HepG2 (cell line): ENCODE data around the gene SORD. TPM values are rescaled to one million over a fixed set of nuclear protein-coding genes. Genes with fewer than 3 reads are reported as not detected.

Source experiments
- AHDC1 ChIP-seq: sonication (generic); formaldehyde crosslinking; IDR thresholded peaks from 2 replicates; pipeline ENCODE4 v1.5.1; 2020; ENCODE audit warnings: mild to moderate bottlenecking, missing genetic modification reagents, borderline replicate concordance
- BHLHE40 ChIP-seq: IDR thresholded peaks from 2 replicates; pipeline ENCODE4 v1.6.1; 2011; ENCODE audit warnings: low read length, improper control_type of control experiment
- BRCA1 ChIP-seq: sonication (generic); formaldehyde crosslinking; IDR thresholded peaks from 2 replicates; pipeline ENCODE4 v1.4.0; 2020; ENCODE audit warnings: missing genetic modification reagents
- CCAR2 ChIP-seq: fragments of 200-400 bp; formaldehyde crosslinking; optimal IDR thresholded peaks from 2 replicates; pipeline ENCODE3; 2018; ENCODE audit warnings: low read depth, mild to moderate bottlenecking, low read length, moderate library complexity
- ELF1 ChIP-seq: sonication (generic); formaldehyde crosslinking; IDR thresholded peaks from 2 replicates; pipeline ENCODE4 v1.4.0; 2020; ENCODE audit warnings: missing genetic modification reagents
- HCFC1 ChIP-seq: fragments of 150-350 bp; IDR thresholded peaks from 2 replicates; pipeline ENCODE4 v1.6.1; 2014; ENCODE audit warnings: low read depth, low read length
- HMG20A ChIP-seq: IDR thresholded peaks from 2 replicates; pipeline ENCODE4 v1.6.1; 2016; ENCODE audit warnings: borderline replicate concordance
- KAT2B ChIP-seq: fragments of 150-350 bp; IDR thresholded peaks from 2 replicates; pipeline ENCODE4 v1.6.1; 2014; ENCODE audit warnings: low read depth, low read length, borderline replicate concordance
- NCOA5 ChIP-seq: sonication (generic); formaldehyde crosslinking; IDR thresholded peaks from 2 replicates; pipeline ENCODE4 v1.4.0; 2020; ENCODE audit warnings: missing genetic modification reagents
- NFATC3 ChIP-seq: sonication (generic); formaldehyde crosslinking; IDR thresholded peaks from 2 replicates; pipeline ENCODE4 v1.5.1; 2020; ENCODE audit warnings: mild to moderate bottlenecking, missing genetic modification reagents
- NFYB ChIP-seq: sonication (generic); formaldehyde crosslinking; IDR thresholded peaks from 2 replicates; pipeline ENCODE4 v1.4.0; 2020; ENCODE audit warnings: missing genetic modification reagents
- POLR2AphosphoS2 ChIP-seq: IDR thresholded peaks from 2 replicates; pipeline ENCODE4 v1.6.1; 2011; ENCODE audit warnings: low read depth, low read length, improper control_type of control experiment
- PRPF4 ChIP-seq: fragments of 200-400 bp; formaldehyde crosslinking; IDR thresholded peaks from 2 replicates; pipeline ENCODE4 v1.6.1; 2016; ENCODE audit warnings: low read length, low read depth; ENCODE audit not compliant: poor library complexity, severe bottlenecking
- RBAK ChIP-seq: sonication (generic); formaldehyde crosslinking; IDR thresholded peaks from 2 replicates; pipeline ENCODE4 v1.5.1; 2020; ENCODE audit warnings: mild to moderate bottlenecking, missing genetic modification reagents
- TCF12 ChIP-seq, 2 experiments: fragments of 450-650 bp in 1 of 2; sonication (generic) in 1 of 2; formaldehyde crosslinking in 1 of 2; IDR thresholded peaks; 2 replicates each; pipeline versions ENCODE4 v1.6.1 to v1.8.0; 2017 to 2022; ENCODE audit warnings: antibody characterized with exemption in 1 of 2, mild to moderate bottlenecking in 1 of 2, missing genetic modification reagents in 1 of 2, moderate library complexity in 1 of 2
- ZNF251 ChIP-seq: sonication (generic); formaldehyde crosslinking; IDR thresholded peaks from 2 replicates; pipeline ENCODE4 v1.9.0; 2021; ENCODE audit warnings: mild to moderate bottlenecking, missing genetic modification reagents
- ZNF501 ChIP-seq: sonication (generic); formaldehyde crosslinking; IDR thresholded peaks from 2 replicates; pipeline ENCODE4 v1.5.1; 2020; ENCODE audit warnings: mild to moderate bottlenecking, moderate library complexity, missing genetic modification reagents
- ZNF558 ChIP-seq: sonication (generic); formaldehyde crosslinking; IDR thresholded peaks from 2 replicates; pipeline ENCODE4 v1.9.0; 2022; ENCODE audit warnings: mild to moderate bottlenecking, missing genetic modification reagents, borderline replicate concordance
- ZNF639 ChIP-seq: conservative IDR thresholded peaks from 2 replicates; pipeline ENCODE4 v1.6.1; 2018; ENCODE audit warnings: missing genetic modification reagents
- ZXDC ChIP-seq: sonication (generic); formaldehyde crosslinking; IDR thresholded peaks from 2 replicates; pipeline ENCODE4 v1.5.0; 2020; ENCODE audit warnings: mild to moderate bottlenecking, missing genetic modification reagents
- polyA plus RNA-seq, 8 experiments: library from polyadenylated mRNA; depleted of rRNA in 3 of 8; stranded (reverse) in 7 of 8; unstranded in 1 of 8; fragments of >200 nt; fragmentation: Illumina TruSeq in 4 of 8; extraction: Trizol in 4 of 8; gene quantifications; 2 replicates each; pipeline versions ENCODE4 v1.2.1 to v1.2.3, GENCODE V29; 2011 to 2016; ENCODE audit warnings: low read depth in 4 of 8, missing spikeins in 1 of 8, mixed read lengths in 1 of 8; ENCODE audit not compliant: insufficient read depth in 1 of 8
- total RNA-seq, 5 experiments: library from RNA; depleted of rRNA; stranded (reverse); fragments of >200 nt; fragmentation: Illumina TruSeq; extraction: Trizol; gene quantifications; 2 replicates each; pipeline ENCODE4 v1.2.3, GENCODE V29; 2016; ENCODE audit warnings: low read depth in 1 of 5

Gene SORD
- total and polyA plus RNA-seq, 2 of the 13 experiments (the other 11 are each of a cell fraction or from before 2014, with no cell fraction given): 59.1 to 95.3 TPM

GRCh38 chr15:45022871-45023658 lies at the start of gene SORD (continued):
- no peak for TF ChIP-seq HMG20A
- TF ChIP-seq BRCA1: no peak
- 0 out of 2 replicates have a peak, but pooled peaks have one; percentile 13 for TF ChIP-seq AHDC1 (CRISPR knock-in tag)
- TF ChIP-seq HCFC1: no peak
- TF ChIP-seq KAT2B: no peak
- peak; percentile 78; the same call in 1 of the 2 replicates for TF ChIP-seq ZNF501 (CRISPR knock-in tag)
- TF ChIP-seq CCAR2: no peak
- no peak for TF ChIP-seq RBAK (CRISPR knock-in tag)
- TF ChIP-seq ZNF558 (CRISPR knock-in tag): peak; percentile 94; the same call in 1 of the 2 replicates
- no peak for TF ChIP-seq TCF12 (IDR thresholded peaks at IDR 0.05)
- no peak for TF ChIP-seq TCF12 (CRISPR knock-in tag; IDR thresholded peaks at IDR 0.05)
- TF ChIP-seq ELF1 (CRISPR knock-in tag): peak; percentile 41; the same call in 1 of the 2 replicates
- TF ChIP-seq ZXDC (CRISPR knock-in tag): peak; percentile 62
- TF ChIP-seq POLR2AphosphoS2: no peak
- no peak for TF ChIP-seq PRPF4
- TF ChIP-seq BHLHE40: peak; percentile 53; the same call in 1 of the 2 replicates
- no peak for TF ChIP-seq ZNF251 (CRISPR knock-in tag)
- TF ChIP-seq ZNF639 (CRISPR knock-in tag): no peak
- no peak; the same call in 1 of the 2 replicates for TF ChIP-seq NFATC3 (CRISPR knock-in tag)
- no peak for TF ChIP-seq NFYB
- TF ChIP-seq NCOA5: no peak
